Fibroblast of the conjunctiva (primary cell): ENCODE data around the gene MRPL43.
A peak's percentile ranks its signal among the peaks of the same experiment; 100 is the strongest.

Experiments
- DNase-seq: peaks from one replicate; pipeline ENCODE4 v3.0.0-alpha.2; 2010; ENCODE audit warnings: low read depth

Gene MRPL43

GRCh38 chr10:101002456-101002855 lies 15.2 kb upstream of the MRPL43 start:
- DNase-seq = no peak

GRCh38 chr10:101001659-101002035 lies 14.3 kb upstream of the MRPL43 start:
- DNase-seq = no peak

- peak; percentile 77 for DNase-seq
Measured at GRCh38 chr10:101000915-101001658, 13.8 kb upstream of the MRPL43 start.

GRCh38 chr10:101000127-101000914 lies 13.0 kb upstream of the MRPL43 start:
- DNase-seq = no peak

GRCh38 chr10:100999742-101000126 lies 12.4 kb upstream of the MRPL43 start, which contains the start of gene LZTS2:
Gene LZTS2 (plus strand): TSS chr10:100999808. CDS start chr10:101002539, 2,731 bp downstream.
- DNase-seq = no peak

- DNase-seq = no peak
Measured at GRCh38 chr10:100998991-100999741, 11.9 kb upstream of the MRPL43 start.

GRCh38 chr10:100998183-100998990 lies 11.1 kb upstream of the MRPL43 start:
- peak; percentile 75 for DNase-seq

GRCh38 chr10:100997360-100998182 lies 10.3 kb upstream of the MRPL43 start:
- no peak for DNase-seq

GRCh38 chr10:100996678-100997359 lies 9.5 kb upstream of the MRPL43 start:
- no peak for DNase-seq

- DNase-seq = no peak
Measured at GRCh38 chr10:100995181-100995580, 7.9 kb upstream of the MRPL43 start.

- DNase-seq = no peak
Measured at GRCh38 chr10:100993986-100994708, 6.8 kb upstream of the MRPL43 start.

- DNase-seq = no peak
Measured at GRCh38 chr10:100989088-100989487, 1.8 kb upstream of the MRPL43 start.

- DNase-seq = no peak
Measured at GRCh38 chr10:100988166-100988565, 869 bp upstream of the MRPL43 start.

GRCh38 chr10:100987685-100988049 lies 370 bp upstream of the MRPL43 start:
- DNase-seq = no peak

- no peak for DNase-seq
Measured at GRCh38 chr10:100986623-100986951, 710 bp downstream of the MRPL43 start.

GRCh38 chr10:100985336-100985735 lies 2.0 kb downstream of the MRPL43 start:
- no peak for DNase-seq

- DNase-seq = no peak
Measured at GRCh38 chr10:100984672-100985177, 2.6 kb downstream of the MRPL43 start.

GRCh38 chr10:100983868-100984671 lies 3.2 kb downstream of the MRPL43 start:
- no peak for DNase-seq
